WTC11 (cell line): Measurements from ENCODE around the gene PA2G4.

Experiments used
- ATF2 ChIP-seq: sonication (generic); formaldehyde crosslinking; IDR thresholded peaks from 2 replicates; pipeline ENCODE4 v1.8.1; 2022; ENCODE audit warnings: low read depth, missing genetic modification reagents, borderline replicate concordance
- CBFB ChIP-seq: sonication (generic); formaldehyde crosslinking; IDR thresholded peaks from 2 replicates; pipeline ENCODE4 v1.8.1; 2022; ENCODE audit warnings: mild to moderate bottlenecking, low read depth, missing genetic modification reagents
- CTCF ChIP-seq: fragments of 200-600 bp; IDR thresholded peaks from 2 replicates; pipeline ENCODE4 v1.8.0; 2022; ENCODE audit warnings: antibody characterized with exemption
- E2F1 ChIP-seq: sonication (generic); formaldehyde crosslinking; IDR thresholded peaks from 2 replicates; pipeline ENCODE4 v1.8.0; 2022; ENCODE audit warnings: mild to moderate bottlenecking, missing genetic modification reagents
- ELF4 ChIP-seq: sonication (generic); formaldehyde crosslinking; IDR thresholded peaks from 2 replicates; pipeline ENCODE4 v1.8.1; 2022; ENCODE audit warnings: low read depth, mild to moderate bottlenecking, moderate library complexity, missing genetic modification reagents
- FOXJ3 ChIP-seq: sonication (generic); formaldehyde crosslinking; IDR thresholded peaks from 2 replicates; pipeline ENCODE4 v1.9.0; 2021; ENCODE audit warnings: missing genetic modification reagents, mild to moderate bottlenecking, borderline replicate concordance
- IRF1 ChIP-seq: sonication (generic); formaldehyde crosslinking; IDR thresholded peaks from 2 replicates; pipeline ENCODE4 v1.8.0; 2023; ENCODE audit warnings: missing genetic modification reagents
- MXD4 ChIP-seq: fragments of 250-450 bp; sonication (Bioruptor Pico); IDR thresholded peaks from 2 replicates; pipeline ENCODE4 v1.8.0; 2021; ENCODE audit warnings: mild to moderate bottlenecking, moderate library complexity, borderline replicate concordance
- PRDM15 ChIP-seq: sonication (generic); formaldehyde crosslinking; IDR thresholded peaks from 2 replicates; pipeline ENCODE4 v1.8.0; 2022; ENCODE audit warnings: missing genetic modification reagents
- TEAD1 ChIP-seq: sonication (generic); formaldehyde crosslinking; IDR thresholded peaks from 2 replicates; pipeline ENCODE4 v1.8.0; 2022; ENCODE audit warnings: mild to moderate bottlenecking, missing genetic modification reagents
- ZNF512 ChIP-seq: sonication (generic); formaldehyde crosslinking; IDR thresholded peaks from 2 replicates; pipeline ENCODE4 v1.8.1; 2022; ENCODE audit warnings: missing genetic modification reagents, borderline replicate concordance

GRCh38 chr12:56120158-56120846 is 15.9 kb downstream of the PA2G4 start:
- TF ChIP-seq ELF4 (CRISPR knock-in tag) (no peak), MXD4 (CRISPR knock-in tag) (no peak), IRF1 (CRISPR knock-in tag) (no peak), CTCF (no peak), ZNF512 (CRISPR knock-in tag) (no peak), ATF2 (CRISPR knock-in tag) (no peak), PRDM15 (no peak), E2F1 (no peak), TEAD1 (CRISPR knock-in tag) (no peak), CBFB (CRISPR knock-in tag) (no peak), FOXJ3 (no peak)
